GM12873 (cell line): Measurements from ENCODE around the gene EFTUD2.
A peak's percentile ranks its signal among the peaks of the same experiment; 100 is the strongest.

Source experiments
- CTCF ChIP-seq: IDR thresholded peaks from 2 replicates; pipeline ENCODE4 v1.5.1; 2012; ENCODE audit warnings: low read depth, mild to moderate bottlenecking, moderate library complexity, low read length, control low read depth; ENCODE audit not compliant: insufficient read depth; ENCODE audit errors: missing control alignments

The EFTUD2 gene

GRCh38 chr17:44899074-44899782, at the start of gene EFTUD2:
TSS of gene EFTUD2 (minus strand) at chr17:44899445. CDS start at chr17:44894521, 4,924 bp downstream.
- TF ChIP-seq CTCF, result no peak

- no peak for TF ChIP-seq CTCF
These were observed 49.1 kb upstream of the EFTUD2 start for GRCh38 chr17:44948315-44948795.

DNA sequence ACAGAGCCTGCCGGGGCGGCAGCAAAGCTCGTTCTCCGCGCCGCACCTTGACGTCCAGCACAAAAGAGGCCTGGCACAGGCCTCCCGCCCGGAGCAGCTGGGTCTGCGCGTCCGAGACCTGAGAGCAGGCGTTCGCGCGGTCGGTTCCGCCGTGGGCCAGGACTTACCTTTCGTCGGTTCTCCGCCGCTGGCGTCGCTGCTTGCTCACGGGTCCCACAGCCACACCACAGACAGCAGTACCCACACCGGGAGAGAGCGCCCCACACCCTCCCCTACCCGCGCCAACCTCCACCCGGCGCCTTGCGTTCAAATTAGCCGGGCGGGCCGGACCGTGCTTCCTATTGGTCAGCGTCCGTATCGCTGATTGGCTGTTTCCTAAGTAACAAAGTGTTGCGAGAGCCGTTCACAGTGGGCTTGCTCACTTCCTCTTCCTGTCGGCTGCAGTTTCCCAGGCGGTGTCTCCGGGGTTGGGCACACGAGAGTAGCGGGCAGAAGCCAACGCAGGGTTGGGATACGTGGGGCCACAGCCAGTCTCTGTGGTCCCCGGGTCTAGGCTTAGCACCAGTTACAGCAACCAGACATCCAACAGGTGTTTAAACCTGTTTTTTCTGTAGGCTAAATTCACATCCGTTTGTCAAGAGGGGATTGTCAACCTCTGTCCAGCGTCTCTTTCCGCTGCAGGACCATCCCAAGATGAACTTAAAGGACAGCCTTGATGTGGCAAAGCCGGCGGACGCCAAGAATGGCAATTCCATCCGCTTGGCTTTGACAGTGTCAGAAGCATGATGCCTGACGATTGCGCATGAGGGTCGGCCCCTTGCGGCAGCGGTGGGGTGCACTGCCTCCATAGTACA, 48.4 kb upstream of the EFTUD2 start, which contains the start of gene KIF18B:
Gene KIF18B (minus strand): TSS at position 313 of the 854 bp plus-strand sequence. CDS start 11,429 bp downstream, outside the sequence.
- TF ChIP-seq CTCF, result peak; percentile 16

DNA sequence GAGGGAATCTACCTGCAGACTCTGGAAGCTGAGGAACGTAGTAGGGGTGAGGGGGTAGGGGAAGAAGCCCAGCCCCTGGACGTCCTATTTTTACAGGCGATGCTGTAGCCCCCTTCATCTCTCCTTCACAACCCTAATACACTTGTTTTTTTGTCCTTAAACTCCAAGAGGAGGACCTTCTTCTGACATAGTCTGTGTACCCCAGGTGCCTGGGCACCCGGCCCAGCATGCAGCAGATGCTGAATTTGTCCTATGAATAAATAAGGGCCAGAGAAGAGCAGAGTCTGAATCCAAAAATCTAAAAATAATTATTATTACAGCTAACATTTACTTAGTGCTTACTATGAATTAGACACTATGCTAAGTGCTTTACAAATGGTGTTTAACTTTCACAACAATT, 43.2 kb upstream of the EFTUD2 start:
- TF ChIP-seq CTCF, result no peak

DNA sequence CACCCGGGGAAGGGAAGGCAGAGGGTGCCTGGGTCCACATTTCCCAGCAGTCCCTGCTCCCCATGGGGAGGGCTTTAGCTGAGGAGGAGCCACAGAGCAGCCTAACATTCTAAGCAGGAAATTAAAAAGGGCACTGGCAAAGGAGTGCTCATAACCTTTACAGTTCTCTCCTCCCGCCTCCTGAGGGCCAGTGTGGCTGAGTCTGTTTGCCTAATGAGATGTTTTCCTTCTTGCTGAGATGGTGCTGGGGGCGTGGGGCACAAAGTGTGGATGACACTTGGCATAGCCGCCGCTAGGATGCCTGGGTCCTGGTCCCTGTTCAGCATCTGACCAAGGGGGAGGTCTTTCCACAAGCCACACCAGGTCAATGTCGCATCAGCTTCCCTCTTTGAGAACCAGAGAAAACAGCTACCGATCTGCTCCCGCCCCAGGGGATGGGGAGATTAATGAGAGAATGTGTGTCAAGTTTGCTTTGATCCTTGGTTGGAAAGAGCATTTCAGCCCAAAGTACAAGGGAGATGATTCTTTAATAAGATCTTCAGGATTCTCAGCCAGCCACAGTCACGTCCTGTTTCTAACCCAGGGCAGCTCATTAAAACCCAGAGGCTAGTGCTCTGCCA, 42.6 kb upstream of the EFTUD2 start:
- no peak for TF ChIP-seq CTCF

DNA sequence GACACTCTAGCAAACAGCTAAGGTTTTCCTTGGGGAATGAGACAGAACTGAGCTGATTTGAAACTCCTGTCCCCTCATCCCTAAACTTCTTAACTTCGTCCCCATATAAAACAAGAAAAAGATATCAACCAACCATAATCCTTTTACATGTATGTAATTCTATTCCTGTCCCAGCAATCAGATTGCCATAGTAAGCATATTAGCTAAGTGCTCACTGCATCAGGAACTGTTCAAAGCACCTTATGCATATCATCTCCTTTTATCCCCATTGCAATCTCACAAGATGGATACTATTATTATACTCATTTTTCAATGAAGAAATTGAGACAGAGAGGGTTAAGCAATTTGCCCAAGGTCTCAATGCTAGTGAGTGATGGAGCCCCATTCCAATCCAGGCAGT, 41.5 kb upstream of the EFTUD2 start:
- no peak for TF ChIP-seq CTCF

DNA sequence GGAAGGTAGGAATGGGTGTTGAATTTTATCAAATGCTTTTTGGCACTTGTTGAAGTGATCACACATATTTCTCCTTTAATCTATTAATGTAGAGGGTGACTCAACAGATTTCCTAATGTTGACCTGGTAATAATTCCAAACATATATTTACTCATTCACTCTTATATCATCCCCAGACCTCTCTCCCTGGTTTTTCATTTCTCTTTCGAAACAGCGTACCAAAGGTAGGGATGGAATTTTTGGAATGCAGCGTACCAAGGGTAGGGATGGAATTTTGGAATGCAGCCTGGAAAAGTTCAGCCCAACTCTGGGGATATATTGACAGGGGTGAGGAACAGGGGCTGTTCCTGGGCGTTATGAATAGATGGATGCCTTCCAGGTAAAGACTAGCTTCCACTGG, 41.1 kb upstream of the EFTUD2 start:
- TF ChIP-seq CTCF, result no peak
